ENCODE measurements around the gene CHPF. TPM values are rescaled to one million over a fixed set of nuclear protein-coding genes. Genes with fewer than 3 reads are reported as not detected.

The CHPF gene
- total and polyA plus RNA-seq, 4 donors, result 26.5 to 135 (median 58.2) TPM

DNA sequence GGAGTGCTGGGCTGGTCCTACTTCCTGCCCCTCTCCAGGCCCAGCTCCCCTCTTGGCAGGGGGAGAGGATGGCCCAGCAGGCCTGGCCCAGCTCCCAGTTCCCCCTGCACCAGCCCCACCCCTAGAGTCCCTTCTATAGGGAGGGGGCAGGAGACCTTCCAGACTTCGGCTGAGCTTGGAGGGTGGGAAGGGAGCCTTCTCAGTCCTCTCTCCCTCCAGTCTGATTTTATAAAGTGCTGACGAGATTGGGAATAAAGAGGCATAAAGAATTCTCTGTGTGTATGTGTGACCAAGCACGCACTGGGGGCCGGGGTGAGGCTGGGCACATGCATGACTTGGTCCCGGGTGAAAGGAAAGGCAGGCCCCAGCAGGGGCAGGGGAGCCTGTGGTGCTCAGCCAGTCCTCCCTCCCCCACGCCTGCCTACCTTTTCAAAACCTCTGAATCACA, 5.1 kb downstream of the CHPF start:
- H3K4me3 ChIP-seq (ENCODE audit: low read depth in 1 of 3, low read length in 3 of 3), result no peak overlapping the region
- H3K36me3 ChIP-seq (ENCODE audit: control insufficient read depth in 4 of 4, insufficient read depth in 3 of 4, low read depth in 1 of 4, low read length in 3 of 4), result peaks cover 4 to 24% (median 11%) of the 10 kb centered on the region in 4 donors
- peaks cover 7 to 16% (median 12%) of the 10 kb centered on the region in 4 donors for H3K4me1 ChIP-seq (ENCODE audit: control insufficient read depth in 4 of 4, insufficient read depth in 4 of 4, low read length in 3 of 4)
- no peaks in the 10 kb centered on the region for H3K27me3 ChIP-seq (ENCODE audit: control insufficient read depth in 4 of 4, insufficient read depth in 4 of 4, low read length in 3 of 4)
- no peaks in the 10 kb centered on the region for H3K9me3 ChIP-seq (ENCODE audit: control insufficient read depth in 4 of 4, low read length in 3 of 4)
- TF ChIP-seq YY1 (IDR thresholded peaks at IDR 0.05) (no peak), GABPA (IDR thresholded peaks at IDR 0.05 in 1 of 2, conservative IDR thresholded peaks at IDR 0.05 in 1 of 2) (no peak), EGR1 (IDR thresholded peaks at IDR 0.05; ENCODE audit: low read depth in 2 of 2) (no peak), TAF1 (conservative IDR thresholded peaks at IDR 0.05) (no peak)
- TF ChIP-seq, protein P1, sequence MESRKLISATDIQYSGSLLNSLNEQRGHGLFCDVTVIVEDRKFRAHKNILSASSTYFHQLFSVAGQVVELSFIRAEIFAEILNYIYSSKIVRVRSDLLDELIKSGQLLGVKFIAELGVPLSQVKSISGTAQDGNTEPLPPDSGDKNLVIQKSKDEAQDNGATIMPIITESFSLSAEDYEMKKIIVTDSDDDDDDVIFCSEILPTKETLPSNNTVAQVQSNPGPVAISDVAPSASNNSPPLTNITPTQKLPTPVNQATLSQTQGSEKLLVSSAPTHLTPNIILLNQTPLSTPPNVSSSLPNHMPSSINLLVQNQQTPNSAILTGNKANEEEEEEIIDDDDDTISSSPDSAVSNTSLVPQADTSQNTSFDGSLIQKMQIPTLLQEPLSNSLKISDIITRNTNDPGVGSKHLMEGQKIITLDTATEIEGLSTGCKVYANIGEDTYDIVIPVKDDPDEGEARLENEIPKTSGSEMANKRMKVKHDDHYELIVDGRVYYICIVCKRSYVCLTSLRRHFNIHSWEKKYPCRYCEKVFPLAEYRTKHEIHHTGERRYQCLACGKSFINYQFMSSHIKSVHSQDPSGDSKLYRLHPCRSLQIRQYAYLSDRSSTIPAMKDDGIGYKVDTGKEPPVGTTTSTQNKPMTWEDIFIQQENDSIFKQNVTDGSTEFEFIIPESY (IDR thresholded peaks at IDR 0.05), result no peak
- H3K9ac ChIP-seq (ENCODE audit: low read depth in 1 of 2, low read length in 2 of 2), result no peak overlapping the region
- WGBS, result 82% methylated on average over 6 of the region's 6 CpGs
- no peak overlapping the region for H3K27ac ChIP-seq (ENCODE audit: low read depth in 1 of 2, low read length in 2 of 2)
- no peak for DNase-seq (ENCODE audit: low spot score)

DNA sequence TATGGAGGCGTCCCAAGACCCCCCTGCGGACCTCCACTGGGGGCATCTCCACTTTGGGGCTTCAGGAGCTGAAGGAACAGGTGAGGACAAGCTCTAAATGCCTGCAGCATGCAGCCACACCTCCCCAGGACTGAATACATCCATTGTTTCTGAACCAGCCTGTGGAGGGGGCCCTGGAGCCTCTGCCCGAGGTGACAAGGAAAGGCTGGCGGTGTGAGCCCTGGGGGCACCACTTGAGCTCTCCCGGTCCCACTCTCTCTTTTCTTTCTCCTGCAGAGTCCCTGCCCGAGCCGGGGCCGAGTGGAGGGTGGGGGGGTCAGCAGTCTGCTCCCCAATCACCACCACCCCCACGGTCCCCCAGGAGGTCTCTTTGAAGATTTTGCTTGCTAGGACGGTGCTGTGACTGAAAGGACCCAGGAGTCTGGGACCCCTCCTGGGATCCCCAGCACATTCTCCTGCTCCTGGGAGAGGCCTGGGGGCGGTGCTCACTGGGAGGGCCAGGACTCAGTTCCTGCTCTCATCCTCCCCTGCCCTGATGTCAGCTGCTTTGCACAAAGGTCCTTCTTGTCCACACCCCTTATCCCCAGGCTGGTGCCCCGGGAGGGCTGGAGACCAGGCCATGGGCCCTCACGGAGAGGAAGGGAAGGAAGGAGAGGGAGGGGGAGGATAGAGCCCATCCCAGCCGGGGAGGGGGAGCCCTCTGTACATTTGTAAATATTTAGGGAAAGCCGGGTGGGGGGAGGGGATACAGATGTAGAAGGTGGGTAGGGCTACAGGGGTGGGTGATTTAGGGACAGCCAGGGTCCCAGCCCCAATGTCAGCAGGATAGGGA, 5.7 kb downstream of the CHPF start:
- DNase-seq (ENCODE audit: low spot score), result no peak
- no peaks in the 10 kb centered on the region for H3K27me3 ChIP-seq (ENCODE audit: control insufficient read depth in 4 of 4, insufficient read depth in 4 of 4, low read length in 3 of 4)
- TF ChIP-seq HNF4A (conservative IDR thresholded peaks at IDR 0.05), result no peak
- TF ChIP-seq, protein P2, sequence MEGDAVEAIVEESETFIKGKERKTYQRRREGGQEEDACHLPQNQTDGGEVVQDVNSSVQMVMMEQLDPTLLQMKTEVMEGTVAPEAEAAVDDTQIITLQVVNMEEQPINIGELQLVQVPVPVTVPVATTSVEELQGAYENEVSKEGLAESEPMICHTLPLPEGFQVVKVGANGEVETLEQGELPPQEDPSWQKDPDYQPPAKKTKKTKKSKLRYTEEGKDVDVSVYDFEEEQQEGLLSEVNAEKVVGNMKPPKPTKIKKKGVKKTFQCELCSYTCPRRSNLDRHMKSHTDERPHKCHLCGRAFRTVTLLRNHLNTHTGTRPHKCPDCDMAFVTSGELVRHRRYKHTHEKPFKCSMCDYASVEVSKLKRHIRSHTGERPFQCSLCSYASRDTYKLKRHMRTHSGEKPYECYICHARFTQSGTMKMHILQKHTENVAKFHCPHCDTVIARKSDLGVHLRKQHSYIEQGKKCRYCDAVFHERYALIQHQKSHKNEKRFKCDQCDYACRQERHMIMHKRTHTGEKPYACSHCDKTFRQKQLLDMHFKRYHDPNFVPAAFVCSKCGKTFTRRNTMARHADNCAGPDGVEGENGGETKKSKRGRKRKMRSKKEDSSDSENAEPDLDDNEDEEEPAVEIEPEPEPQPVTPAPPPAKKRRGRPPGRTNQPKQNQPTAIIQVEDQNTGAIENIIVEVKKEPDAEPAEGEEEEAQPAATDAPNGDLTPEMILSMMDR (IDR thresholded peaks at IDR 0.05; ENCODE audit: low read depth, low read length, missing input control), result no peak
- TF ChIP-seq, protein P3, sequence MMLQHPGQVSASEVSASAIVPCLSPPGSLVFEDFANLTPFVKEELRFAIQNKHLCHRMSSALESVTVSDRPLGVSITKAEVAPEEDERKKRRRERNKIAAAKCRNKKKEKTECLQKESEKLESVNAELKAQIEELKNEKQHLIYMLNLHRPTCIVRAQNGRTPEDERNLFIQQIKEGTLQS (IDR thresholded peaks at IDR 0.05), result no peak
- TF ChIP-seq HNF4G (IDR thresholded peaks at IDR 0.05), result no peak
- TF ChIP-seq RAD21 (IDR thresholded peaks at IDR 0.05), result no peak
- no peak for TF ChIP-seq RXRA (IDR thresholded peaks at IDR 0.05)
- TF ChIP-seq JUND (IDR thresholded peaks at IDR 0.05), result no peak
- TF ChIP-seq, protein P4, sequence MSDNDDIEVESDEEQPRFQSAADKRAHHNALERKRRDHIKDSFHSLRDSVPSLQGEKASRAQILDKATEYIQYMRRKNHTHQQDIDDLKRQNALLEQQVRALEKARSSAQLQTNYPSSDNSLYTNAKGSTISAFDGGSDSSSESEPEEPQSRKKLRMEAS (IDR thresholded peaks at IDR 0.05), result no peak
- TF ChIP-seq, protein P1 (IDR thresholded peaks at IDR 0.05), result no peak
- TF ChIP-seq FOXA1 (IDR thresholded peaks at IDR 0.05), result no peak
- TF ChIP-seq FOXA2 (IDR thresholded peaks at IDR 0.05), result no peak
- TF ChIP-seq TAF1 (conservative IDR thresholded peaks at IDR 0.05), result no peak
- no peak for TF ChIP-seq NR2F2 (IDR thresholded peaks at IDR 0.05)
- no peak for TF ChIP-seq SP1 (IDR thresholded peaks at IDR 0.05)
- no peak for TF ChIP-seq EGR1 (IDR thresholded peaks at IDR 0.05; ENCODE audit: low read depth in 2 of 2)
- TF ChIP-seq GABPA (IDR thresholded peaks at IDR 0.05 in 1 of 2, conservative IDR thresholded peaks at IDR 0.05 in 1 of 2), result no peak
- no peak for TF ChIP-seq YY1 (IDR thresholded peaks at IDR 0.05)
- TF ChIP-seq, protein P5, sequence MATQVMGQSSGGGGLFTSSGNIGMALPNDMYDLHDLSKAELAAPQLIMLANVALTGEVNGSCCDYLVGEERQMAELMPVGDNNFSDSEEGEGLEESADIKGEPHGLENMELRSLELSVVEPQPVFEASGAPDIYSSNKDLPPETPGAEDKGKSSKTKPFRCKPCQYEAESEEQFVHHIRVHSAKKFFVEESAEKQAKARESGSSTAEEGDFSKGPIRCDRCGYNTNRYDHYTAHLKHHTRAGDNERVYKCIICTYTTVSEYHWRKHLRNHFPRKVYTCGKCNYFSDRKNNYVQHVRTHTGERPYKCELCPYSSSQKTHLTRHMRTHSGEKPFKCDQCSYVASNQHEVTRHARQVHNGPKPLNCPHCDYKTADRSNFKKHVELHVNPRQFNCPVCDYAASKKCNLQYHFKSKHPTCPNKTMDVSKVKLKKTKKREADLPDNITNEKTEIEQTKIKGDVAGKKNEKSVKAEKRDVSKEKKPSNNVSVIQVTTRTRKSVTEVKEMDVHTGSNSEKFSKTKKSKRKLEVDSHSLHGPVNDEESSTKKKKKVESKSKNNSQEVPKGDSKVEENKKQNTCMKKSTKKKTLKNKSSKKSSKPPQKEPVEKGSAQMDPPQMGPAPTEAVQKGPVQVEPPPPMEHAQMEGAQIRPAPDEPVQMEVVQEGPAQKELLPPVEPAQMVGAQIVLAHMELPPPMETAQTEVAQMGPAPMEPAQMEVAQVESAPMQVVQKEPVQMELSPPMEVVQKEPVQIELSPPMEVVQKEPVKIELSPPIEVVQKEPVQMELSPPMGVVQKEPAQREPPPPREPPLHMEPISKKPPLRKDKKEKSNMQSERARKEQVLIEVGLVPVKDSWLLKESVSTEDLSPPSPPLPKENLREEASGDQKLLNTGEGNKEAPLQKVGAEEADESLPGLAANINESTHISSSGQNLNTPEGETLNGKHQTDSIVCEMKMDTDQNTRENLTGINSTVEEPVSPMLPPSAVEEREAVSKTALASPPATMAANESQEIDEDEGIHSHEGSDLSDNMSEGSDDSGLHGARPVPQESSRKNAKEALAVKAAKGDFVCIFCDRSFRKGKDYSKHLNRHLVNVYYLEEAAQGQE (IDR thresholded peaks at IDR 0.05), result no peak
- peaks cover 7 to 16% (median 11%) of the 10 kb centered on the region in 4 donors for H3K4me1 ChIP-seq (ENCODE audit: control insufficient read depth in 4 of 4, insufficient read depth in 4 of 4, low read length in 3 of 4)
- no peak overlapping the region for H3K27ac ChIP-seq (ENCODE audit: low read depth in 1 of 2, low read length in 2 of 2)
- 59% methylated on average over 15 of the region's 15 CpGs for WGBS
- H3K4me3 ChIP-seq (ENCODE audit: low read depth in 1 of 3, low read length in 3 of 3), result no peak overlapping the region
- no peaks in the 10 kb centered on the region for H3K9me3 ChIP-seq (ENCODE audit: control insufficient read depth in 4 of 4, low read length in 3 of 4)
- H3K9ac ChIP-seq (ENCODE audit: low read depth in 1 of 2, low read length in 2 of 2), result no peak overlapping the region
- H3K36me3 ChIP-seq (ENCODE audit: control insufficient read depth in 4 of 4, insufficient read depth in 3 of 4, low read depth in 1 of 4, low read length in 3 of 4), result peaks cover 4 to 24% (median 11%) of the 10 kb centered on the region in 4 donors

Measured in liver (tissue), 9 donors.